HPDE6-E6E7 (cell line): ENCODE data around the gene OXTR.

ENCODE experiments used
- DNase-seq: peaks from one replicate; pipeline ENCODE4 v3.0.0; 2011; ENCODE audit warnings: missing footprints; ENCODE audit errors: extremely low spot score

Gene OXTR

DNA sequence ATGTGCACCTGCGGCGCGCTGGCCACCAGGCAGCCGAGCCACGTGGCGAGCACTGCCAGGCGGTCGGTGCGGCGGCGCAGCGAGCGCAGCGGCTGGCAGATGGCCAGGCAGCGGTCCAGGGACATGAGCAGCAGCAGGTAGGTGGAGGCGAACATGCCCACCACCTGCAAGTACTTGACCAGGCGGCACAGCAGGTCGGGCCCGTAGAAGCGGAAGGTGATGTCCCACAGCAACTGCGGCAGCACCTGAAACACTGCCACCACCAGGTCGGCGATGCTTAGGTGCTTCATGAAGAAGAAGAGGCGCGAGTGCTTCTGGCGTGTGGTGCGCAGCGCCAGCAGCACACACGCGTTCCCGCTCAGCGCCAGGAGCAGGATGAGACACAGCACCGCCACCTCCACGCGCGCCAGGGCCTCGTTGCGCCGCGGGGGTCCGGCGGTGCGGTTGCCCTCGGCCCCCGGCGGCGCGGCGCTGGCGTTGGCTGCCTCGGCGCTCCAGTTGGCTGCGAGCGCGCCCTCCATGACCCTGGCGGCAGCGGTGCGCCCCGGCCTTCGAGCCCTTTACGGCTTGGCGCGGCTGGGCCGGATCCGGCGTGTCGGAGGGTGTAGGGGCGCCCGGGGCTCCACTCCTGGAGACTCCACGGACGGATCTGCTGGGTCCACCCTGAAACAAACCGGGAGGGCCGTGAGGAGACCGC is 1.6 kb downstream of the OXTR start:
- DNase-seq, result no peak

DNA sequence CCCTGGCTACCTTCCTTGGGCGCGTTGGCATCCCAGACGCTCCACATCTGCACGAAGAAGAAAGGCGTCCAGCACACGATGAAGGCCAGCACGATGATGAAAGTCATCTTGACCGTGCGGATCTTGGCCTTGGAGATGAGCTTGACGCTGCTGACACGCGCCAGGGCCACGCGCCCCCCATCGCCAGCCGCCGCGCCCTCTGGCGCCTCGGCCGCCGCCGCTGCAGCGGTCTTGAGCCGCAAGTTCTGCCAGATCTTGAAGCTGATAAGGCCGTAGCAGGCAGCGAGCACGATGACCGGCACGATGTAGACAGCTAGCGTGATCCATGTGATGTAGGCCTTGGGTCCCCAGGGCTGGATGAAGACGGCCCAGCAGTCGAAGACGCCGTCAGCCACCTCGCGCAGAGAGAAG is 2.2 kb downstream of the OXTR start:
- no peak for DNase-seq

DNA sequence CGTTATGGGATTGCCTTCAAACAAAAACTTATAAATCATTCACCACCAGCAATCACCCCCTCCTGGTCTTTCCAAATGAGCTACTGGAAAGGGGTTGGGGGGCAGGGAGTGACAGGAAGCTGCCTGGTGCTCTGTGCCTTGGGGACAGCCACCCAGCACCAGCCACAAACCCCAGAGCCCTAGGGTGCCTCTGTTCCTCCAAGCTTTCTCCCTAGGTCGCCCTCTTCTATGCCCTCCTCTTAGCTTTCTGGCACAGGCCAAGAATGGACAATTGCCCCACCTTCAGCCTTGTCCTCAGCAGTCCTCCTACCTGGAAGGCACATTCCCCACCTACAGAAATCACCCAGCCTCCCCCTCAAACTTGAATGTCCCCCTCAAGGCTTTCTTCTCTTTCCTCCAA is 3.3 kb downstream of the OXTR start:
- no peak for DNase-seq

DNA sequence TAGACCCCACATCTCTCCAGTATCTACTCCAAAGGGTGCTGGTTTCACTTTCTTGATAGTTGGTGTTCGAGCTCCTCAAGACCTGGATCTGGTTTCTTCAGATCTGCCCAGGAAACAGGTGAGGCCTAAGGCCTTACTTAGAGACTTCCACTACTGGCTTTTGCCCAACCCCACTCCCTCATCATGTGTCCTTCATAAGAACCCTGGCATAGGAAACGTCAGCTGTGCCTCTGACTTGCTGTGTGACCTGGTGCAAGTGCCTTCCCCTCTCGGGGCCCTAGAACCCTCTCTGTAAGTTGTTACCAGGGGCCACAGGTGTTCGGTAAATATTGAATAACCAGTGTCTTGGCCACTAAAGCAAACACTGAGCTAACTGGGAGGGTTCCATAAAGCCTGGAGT is 3.9 kb downstream of the OXTR start:
- no peak for DNase-seq

DNA sequence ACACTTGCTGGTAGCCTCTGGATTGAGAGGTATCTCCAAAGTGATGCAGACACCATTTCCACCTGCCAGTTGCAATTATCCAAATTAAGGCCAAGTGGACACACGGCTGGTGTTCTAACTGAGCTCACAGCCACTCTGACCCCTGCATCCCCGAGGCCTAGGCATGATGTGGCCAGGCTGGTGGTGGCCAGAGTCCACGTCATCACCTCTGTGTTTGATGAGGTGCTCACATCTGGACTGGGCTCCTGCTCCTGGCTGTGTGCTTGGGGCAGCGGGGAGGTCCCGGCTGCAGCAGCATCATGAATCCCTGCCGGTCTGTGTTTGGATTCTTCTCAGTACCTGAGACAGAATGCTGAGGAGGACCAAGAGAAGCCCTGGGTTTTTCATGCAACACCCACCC is 4.9 kb downstream of the OXTR start:
- no peak for DNase-seq

DNA sequence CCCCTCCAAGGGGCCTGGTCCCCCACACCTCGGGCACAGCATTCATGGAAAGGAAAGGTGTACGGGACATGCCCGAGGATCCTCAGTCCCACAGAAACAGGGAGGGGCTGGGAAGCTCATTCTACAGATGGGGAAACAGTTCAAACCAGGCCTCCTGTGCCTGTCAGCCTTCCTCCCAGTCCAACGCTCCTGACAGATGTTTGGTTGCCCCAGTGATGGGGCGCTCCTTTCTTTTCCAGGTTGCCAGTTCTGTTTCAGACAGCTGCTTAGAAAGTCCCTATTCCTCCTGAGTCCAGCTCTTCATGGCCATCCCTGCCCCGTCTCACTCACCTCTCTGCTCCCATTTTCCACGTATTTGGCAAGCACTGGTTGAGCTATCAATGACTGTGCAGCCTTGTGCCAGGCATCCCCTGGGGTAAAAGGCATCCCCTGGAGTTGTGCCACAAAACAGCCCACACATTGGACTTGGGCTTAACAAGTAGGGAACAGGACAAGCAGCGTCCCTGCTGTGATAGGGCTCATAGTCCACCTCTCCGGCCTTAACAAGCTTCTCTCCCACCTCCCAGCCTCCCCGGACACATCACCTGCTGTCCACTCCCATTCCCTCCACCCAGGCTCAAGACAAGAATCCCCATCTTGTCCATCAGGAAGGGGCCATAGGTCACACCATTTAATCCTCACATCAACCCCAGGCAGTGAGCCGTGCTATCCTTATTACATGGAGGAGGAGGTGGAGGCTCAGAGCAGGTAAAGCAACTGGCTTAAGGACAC is 6.6 kb downstream of the OXTR start:
- DNase-seq, result no peak

DNA sequence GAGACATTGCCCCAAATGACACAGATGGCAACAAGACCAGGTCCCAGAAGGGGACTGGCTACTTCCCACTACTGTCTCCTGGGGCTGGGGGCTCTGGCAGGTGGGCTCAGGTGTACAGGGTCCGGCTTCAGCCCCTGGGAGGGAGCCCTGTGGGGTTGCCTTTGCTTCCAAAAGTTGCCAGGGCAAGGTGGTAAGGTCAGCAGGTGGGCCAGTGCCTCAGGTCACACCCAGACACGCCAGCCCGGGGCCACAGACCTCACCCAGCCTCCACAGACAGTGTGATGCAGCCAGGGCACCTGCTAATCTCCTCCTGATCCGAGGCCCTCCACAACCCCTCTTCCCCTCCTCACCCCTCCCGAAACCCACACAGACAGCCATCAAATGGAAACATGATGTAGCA is 7.5 kb downstream of the OXTR start:
- no peak for DNase-seq

DNA sequence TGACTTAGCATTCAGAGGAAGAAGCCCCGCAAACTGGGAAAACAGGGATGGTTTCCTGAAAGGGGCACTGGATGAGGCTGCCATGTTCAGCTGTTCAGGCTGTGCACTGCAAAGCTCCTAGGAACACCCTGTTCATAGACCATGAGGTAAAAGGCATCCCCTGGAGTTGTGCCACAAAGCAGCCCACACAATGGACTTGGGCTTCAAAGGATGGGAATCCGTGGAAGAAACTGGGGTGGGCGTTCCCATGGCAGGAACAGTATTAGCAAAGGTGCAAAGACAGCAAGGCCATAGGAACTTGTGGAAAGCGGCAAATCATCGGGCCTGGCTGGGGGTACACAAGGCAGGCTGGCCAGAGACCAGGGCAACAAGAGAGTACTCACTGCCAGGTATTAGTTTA is 8.9 kb downstream of the OXTR start:
- DNase-seq, result no peak

DNA sequence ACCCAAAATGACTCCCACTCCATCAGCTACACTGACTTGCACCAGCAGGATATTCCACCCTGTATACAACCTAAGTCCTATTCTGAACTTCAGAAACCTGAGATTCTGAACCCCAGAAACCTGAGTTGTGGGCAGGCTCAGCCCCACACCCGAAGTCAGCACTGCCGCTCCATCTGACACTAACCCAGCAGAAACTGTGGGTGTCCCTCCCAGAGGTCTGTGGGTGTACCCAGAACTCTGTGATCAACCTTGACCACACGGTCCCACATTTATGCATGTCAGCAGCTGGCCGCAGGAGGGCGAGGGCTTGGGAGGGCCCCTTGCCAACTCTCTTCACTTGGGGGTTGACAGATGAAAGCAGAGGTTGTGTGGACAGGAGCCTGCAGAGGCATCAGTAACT is 9.3 kb downstream of the OXTR start:
- DNase-seq, result no peak

DNA sequence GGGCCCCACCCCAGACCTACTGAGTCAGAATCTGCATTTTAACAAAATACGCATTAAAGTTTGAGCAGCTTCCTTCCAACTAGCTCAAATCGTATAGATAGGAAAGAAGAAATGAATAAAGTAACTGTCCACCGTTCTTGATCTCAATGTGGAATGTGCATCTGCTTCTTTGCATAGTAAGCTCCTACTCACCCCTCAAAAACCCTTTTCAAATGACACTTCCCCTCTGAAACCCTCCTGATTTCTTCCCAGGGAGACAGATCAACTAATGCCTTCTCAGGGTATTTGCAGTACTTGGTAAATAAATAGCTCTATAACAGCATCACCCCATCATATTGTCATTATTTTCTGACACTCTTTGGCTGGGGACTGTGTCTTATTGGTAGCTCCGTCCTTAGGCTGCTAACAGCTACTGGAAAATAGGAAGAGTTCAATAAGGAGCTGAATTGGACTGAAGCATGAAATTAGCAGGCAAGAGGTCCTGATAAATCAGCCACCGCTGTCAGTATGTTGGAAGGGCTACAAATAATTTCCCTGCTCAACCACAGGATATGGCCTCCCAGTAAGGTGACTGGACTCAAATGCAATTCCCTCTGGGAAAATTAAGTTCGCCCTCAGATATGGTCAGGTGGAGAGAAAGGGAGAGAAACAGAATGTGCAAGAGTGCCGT is 10.2 kb downstream of the OXTR start:
- no peak for DNase-seq

DNA sequence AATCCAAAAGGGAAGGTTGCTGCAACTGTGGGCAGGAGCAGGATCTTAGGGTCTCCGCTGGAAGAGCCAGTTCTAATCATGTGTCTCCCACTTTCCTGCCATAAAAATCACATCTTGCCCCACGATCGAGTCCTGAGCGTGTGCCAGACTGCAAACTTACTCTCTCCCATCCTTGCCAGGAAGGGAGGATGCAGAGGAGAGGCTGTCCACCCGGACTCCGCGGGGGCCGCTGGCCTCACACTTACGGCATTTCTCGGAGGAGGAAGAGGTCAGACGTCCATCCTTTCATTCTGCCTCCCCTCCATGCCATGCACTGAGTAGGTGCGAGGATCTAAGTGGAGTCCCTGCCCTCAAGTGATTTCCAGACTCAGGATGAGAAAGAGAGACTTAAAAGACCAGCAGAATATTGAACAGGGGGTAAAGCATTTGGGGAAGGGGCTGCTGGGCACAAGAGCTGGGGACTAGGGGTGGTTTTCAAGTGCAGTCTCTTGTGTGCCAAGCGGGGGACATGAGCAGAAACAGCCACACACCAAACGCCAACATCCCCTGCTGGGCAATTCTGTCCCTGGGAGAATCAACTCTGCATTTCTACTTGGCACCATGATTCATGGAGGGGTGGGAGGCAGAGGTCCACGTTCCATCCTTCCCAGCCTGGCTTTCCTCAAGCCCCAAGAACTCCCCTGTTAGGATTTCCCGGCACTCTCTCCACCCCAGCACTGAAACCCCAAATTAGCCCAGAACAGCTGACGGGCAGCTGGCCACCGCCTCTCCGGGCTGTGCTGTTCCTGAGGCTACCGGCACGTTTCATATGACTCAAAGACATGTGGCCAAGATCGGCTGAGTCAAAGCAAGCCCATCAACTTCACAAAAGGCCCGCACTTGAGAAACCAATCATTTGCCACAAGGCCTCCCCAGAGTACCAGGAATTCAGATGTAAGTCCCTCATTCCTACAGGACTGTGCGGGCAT is 11.6 kb downstream of the OXTR start:
- DNase-seq, result peak; percentile 62

DNA sequence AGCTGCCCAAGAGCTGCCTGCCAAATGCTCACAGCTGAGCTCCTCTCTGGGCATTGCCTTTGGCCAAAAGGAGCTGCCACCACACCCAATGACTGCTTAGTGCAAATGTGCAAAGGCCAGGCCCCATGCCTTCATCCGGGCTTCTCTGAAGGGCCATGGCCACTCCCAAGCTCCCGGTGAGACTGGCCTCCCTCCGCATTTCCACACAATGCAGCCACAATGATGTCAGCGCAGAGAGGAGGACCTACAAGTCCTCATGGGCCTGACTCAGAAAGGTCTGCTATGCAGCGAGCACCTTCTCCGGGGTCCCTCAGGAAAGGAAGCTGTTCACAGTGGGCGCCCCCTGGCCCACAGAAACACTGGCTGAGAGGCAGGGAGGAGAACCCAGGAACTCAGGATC is 12.7 kb downstream of the OXTR start:
- DNase-seq, result no peak

DNA sequence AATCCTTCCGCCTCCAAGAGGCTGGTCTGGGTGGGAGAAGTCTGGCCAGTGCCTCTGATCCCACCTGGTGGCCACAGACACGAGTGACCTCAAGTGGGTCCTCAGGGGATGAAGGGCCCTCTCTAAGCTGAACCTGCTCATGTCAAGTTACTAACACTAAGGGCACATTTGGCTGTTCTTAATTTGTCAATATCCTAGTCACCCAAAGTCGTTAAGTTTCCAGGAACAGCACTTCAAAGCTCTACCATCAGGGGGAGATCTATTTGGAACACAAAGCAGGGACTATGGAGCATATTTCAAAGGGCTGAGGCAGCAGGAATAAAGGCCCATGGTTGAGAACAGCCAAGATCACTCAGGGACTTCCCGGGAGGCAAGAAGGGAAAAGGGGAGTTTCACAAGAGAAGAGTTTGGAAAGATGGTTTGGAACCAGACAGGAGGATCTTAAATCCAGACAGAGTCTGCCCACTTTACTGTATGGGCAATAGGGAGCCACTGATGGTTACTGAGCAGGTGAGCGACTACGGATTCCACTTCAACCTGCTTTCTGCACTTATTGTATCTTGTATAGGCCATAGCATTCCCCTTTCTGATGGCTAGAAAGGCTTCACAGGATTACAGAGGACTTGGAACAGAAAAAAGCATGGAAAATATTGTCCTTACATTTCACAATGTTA is 13.7 kb downstream of the OXTR start:
- no peak for DNase-seq

DNA sequence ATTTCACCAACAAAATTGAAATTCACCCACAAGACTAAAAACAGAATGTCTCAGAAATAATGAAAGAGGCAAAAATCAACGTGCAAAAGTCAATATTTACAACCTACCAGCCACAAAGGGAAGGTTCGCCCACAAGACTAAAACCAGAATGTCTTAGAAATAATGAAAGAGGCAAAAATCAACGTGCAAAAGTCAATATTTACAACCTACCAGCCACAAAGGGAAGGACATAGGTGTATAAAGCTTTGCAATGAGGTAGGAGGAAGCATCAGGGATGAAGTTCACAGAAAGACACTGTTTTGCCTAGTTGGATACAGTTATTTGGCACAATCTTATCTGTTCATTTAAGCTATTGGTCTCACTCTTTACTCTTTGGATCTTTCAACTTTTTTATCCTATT is 14.3 kb downstream of the OXTR start:
- no peak for DNase-seq

DNA sequence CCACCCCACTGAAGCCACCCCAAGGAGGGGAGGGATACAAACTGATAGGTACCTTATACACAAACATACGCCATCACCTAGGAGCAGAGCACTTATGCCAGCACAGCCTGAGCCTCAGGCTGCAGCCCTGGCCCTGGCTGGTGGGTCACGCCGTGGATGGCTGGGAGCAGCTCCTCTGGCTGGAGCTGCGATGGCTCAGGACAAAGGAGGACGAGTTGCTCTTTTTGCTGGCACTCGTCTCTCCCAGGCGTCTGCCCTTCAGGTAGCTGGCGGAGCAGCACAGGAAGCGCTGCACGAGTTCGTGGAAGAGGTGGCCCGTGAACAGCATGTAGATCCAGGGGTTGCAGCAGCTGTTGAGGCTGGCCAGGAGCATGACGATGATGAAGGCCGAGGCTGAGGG is 16.6 kb downstream of the OXTR start:
- no peak for DNase-seq

DNA sequence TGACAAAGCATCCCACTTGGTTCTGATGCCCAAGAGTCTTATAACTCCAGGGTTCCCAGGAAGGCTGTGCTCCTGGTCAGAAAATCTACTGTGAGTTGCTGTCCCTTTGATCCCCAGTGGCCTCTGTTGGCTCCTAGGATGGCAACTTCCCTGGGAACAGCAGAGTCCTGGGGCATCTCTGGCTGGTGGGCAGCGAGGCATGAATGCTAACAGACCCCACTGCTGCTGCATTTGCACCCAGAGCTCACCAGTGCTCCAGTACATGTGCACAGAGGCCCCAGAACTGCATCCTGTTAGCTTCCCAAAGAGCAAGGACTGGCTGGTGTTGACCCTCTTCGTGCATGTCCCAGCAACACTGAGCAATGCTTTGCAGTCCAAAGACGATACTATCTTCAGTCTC is 20.1 kb downstream of the OXTR start:
- no peak for DNase-seq

DNA sequence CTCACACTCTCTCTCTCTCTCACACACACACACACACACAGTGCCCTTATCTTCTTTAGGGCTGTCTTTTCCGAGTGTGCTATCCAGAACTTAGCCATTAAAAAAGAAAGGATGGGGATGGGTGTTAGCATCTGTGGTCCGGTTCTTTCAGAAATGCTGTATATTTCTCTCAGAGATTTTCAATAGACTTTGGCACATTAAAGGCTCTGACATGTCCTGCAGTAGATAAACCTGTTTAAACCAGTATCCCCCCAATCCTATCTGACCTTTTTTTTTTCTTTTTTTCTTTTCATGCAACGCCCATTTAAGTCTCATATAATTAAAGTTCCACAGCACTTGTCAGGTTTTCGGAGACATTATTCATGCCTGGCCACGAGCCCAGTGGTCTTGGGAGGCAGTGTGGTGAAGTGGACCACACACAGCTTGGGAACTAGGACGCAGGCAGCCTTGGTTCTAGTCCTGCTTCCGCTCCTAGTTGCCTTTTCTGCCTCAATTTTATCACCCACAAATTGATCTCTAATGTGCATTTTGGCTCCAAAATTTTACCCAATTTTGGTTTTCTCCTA is 22.6 kb downstream of the OXTR start:
- no peak for DNase-seq

DNA sequence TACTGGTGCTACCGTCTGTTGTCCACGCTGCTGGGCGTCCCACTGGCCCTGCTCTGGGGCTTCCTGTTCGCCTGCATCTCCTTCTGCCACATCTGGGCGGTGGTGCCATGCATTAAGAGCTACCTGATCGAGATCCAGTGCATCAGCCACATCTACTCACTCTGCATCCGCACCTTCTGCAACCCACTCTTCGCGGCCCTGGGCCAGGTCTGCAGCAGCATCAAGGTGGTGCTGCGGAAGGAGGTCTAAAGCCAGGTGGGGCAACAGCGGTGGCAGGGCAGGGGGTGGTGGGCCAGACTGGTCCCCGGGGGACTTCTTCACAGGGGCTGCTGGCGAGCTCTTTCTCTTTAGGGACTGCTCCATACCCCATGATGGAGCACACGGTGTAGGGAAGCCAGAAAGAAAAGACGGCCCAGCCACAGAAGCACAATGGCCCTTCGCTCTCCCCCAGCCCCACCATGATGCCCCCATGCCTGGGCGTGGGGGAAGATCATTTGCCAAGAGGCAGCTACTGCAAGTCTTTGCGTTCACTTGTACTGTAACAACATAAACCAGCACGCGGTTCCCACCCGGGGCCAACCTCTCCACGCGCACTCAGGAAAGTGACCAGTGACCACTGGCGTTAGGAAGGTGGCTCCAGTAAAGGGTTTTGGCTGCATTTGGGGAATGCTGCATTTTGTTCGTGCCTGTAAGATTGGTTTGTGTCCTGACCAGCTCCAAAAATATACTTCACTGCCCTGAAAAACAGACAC is 23.6 kb downstream of the OXTR start:
- no peak for DNase-seq

DNA sequence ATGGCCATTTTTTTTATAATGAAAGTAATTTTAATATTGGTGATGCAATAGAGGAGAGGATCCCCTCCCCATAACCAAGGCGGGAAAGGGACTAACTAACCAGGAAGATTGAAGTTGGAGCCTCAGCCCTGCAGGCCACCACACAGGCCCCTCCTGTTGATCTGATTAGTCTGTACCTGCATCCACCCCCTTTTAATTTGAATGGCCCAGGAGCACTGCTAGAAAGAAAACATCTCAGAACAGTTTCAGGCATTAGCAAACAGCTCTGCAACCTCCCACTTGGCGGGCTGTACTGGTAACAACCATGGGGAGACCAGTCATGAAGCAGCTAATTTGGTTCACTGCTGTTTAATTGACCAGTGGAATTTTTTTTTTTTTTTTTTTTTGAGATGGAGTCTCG is 25.5 kb downstream of the OXTR start:
- no peak for DNase-seq

DNA sequence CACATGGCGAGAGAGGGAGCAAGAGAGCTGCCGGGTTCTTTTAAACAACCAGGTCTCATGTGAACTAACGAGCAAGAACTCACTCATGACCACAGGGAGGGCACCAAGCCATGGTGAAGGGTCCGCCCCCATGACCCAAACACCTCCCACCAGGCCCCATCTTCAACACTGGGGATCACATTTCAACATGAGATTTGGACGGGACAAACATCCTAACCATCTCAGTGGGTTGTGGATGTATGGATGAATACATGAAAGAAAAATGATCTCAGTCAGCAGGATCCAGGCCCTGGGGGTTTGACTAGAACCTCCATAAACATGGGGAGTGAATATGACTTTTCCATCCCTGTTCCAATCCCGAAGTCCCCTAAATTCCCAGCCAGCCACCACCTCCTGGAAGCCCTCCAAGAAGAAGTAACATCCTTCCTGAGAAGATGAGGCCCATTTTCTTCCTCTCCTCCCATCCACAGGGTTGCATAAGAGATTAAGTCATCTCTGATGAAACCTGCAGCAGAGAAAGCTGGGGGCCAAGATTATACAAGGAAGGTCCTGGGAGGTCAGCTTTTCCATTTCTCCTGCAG is 26.3 kb downstream of the OXTR start:
- no peak for DNase-seq
